Astrocyte (in vitro differentiated cells and primary cell): ENCODE measurements around the gene CACNA1A.
"Not testable (repeated sequence)": the region's sequence is repeated elsewhere in the genome, so short reads cannot be mapped to it uniquely, and the experiment has no call there.

ENCODE experiments used
- EZH2 ChIP-seq: IDR thresholded peaks from 2 replicates; pipeline ENCODE4 v1.6.1; 2012; ENCODE audit warnings: mild to moderate bottlenecking, low read length, inconsistent platforms; ENCODE audit not compliant: insufficient read depth
- TF ChIP-seq, protein P1 (sequence below): IDR thresholded peaks from 2 replicates; pipeline ENCODE4 v1.5.1; 2011; ENCODE audit warnings: low read depth, mild to moderate bottlenecking, inconsistent platforms, low read length, moderate library complexity; ENCODE audit not compliant: insufficient read depth

GRCh38 chr19:13202112-13202511 lies 304.2 kb downstream of the CACNA1A start:
- not testable (repeated sequence) for TF ChIP-seq EZH2
- TF ChIP-seq, protein P1, sequence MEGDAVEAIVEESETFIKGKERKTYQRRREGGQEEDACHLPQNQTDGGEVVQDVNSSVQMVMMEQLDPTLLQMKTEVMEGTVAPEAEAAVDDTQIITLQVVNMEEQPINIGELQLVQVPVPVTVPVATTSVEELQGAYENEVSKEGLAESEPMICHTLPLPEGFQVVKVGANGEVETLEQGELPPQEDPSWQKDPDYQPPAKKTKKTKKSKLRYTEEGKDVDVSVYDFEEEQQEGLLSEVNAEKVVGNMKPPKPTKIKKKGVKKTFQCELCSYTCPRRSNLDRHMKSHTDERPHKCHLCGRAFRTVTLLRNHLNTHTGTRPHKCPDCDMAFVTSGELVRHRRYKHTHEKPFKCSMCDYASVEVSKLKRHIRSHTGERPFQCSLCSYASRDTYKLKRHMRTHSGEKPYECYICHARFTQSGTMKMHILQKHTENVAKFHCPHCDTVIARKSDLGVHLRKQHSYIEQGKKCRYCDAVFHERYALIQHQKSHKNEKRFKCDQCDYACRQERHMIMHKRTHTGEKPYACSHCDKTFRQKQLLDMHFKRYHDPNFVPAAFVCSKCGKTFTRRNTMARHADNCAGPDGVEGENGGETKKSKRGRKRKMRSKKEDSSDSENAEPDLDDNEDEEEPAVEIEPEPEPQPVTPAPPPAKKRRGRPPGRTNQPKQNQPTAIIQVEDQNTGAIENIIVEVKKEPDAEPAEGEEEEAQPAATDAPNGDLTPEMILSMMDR: not testable (repeated sequence)
